Pancreas (tissue), 10 donors: ENCODE measurements around the gene CAB39L. TPM values are rescaled to one million over a fixed set of nuclear protein-coding genes. Genes with fewer than 3 reads are reported as not detected.

Experiments
- ATAC-seq, 4 donors: fragments of 200-7000 bp; cut with Tn5 transposase; one replicate each; pipeline versions ENCODE4 v1.8.0 to v1.9.1; 2020; ENCODE audit warnings: mild to moderate bottlenecking in 4 of 4, moderate library complexity in 4 of 4
- DNase-seq, 6 donors: peaks; one replicate each; pipeline ENCODE4 v3.0.0-alpha.2; 2020
- FAIRE-seq: peaks from 2 replicates; lab custom pipeline; 2012; peaks lifted over from hg19 to GRCh38; lab: Jason Lieb, UNC
- H3K27ac ChIP-seq, 4 donors: fragments of 200-600 bp; sonication (generic); 1 replicate in 3 of 4; 2 replicates in 1 of 4; pipeline versions ENCODE4 v1.5.0 to v1.8.0; 2020
- H3K27me3 ChIP-seq, 4 donors: fragments of 200-600 bp; one replicate each; pipeline ENCODE4 v1.8.0; 2021
- H3K36me3 ChIP-seq, 3 donors: fragments of 200-600 bp; sonication (generic) in 1 of 3; one replicate each; pipeline versions ENCODE4 v1.5.0 to v1.8.0; 2020 to 2021
- H3K4me1 ChIP-seq, 3 donors: fragments of 200-600 bp; one replicate each; pipeline ENCODE4 v1.8.0; 2021
- H3K4me3 ChIP-seq, 4 donors: fragments of 200-600 bp; sonication (generic) in 2 of 4; one replicate each; pipeline versions ENCODE4 v1.5.0 to v1.8.0; 2020 to 2021
- H3K9me3 ChIP-seq, 4 donors: fragments of 200-600 bp; one replicate each; pipeline ENCODE4 v1.8.0; 2021
- WGBS, 2 donors: extraction: QIAGEN DNeasy Blood & Tissue Kit; methylation state at CpG; one replicate each; pipeline ENCODE4 v1.1.7; 2013; 5-methylcytosine and 5-hydroxymethylcytosine counted together
- intact Hi-C, 3 donors: fragments of 100-400 bp; cut with DNase I; formaldehyde crosslinking; loops; one replicate each; pipeline versions ENCODE4 v1.11.1 to v1.14.2; 2022
- polyA plus RNA-seq, 2 donors: library from polyadenylated mRNA; stranded (reverse); fragments of 200-250 nt; gene quantifications; one replicate each; pipeline ENCODE4 v1.2.3, GENCODE V29; 2013
- total RNA-seq, 6 donors: library from RNA; stranded (reverse); fragmentation: NEBNext Ultra II Directional in 4 of 6; extraction: Animal tissue kit (Norgen Biotek cat#: 25700) in 4 of 6; gene quantifications; one replicate each; pipeline versions ENCODE4 v1.2.1 to v1.2.4, GENCODE V29; 2021 to 2023
- TF ChIP-seq, protein P1 (sequence below), 4 donors: fragments of 200-600 bp; sonication (generic) in 3 of 4; IDR thresholded peaks; one replicate each; pipeline versions ENCODE4 v1.5.0 to v1.8.0; 2021; ENCODE audit warnings: antibody characterized with exemption in 4 of 4
- donor health status: healthy with polysubstance abuse.
- donor health status: DM: no; HTN: no; CAD: no; lungs with moderate emphysema.
- donor health status: DM: no; HTN: no; CAD: no.
- donor health status: control.
- donor health status: control.
- donor health status: Bipolar disorder and iron deficiency.
- donor health status: DM: yes; HTN: yes; CAD: no.
- donor health status: DM: no; HTN: no; CAD: no.
- donor health status: DM: no; HTN: no; CAD: no.
- donor health status: DM: yes; HTN: yes; CAD: no.

The CAB39L gene
- total and polyA plus RNA-seq, 8 donors = 2.7 to 8.4 (median 5.0) TPM

- intact Hi-C loops = no loop called here
- ATAC-seq (no peak), FAIRE-seq (no peak), DNase-seq (no peak)
- H3K4me1 ChIP-seq = no peaks in the 10 kb centered on the region
- WGBS, 2 donors = 68 to 81% methylated on average over 7 of the region's 7 CpGs
- H3K36me3 ChIP-seq = no peaks in the 10 kb centered on the region
- H3K4me3 ChIP-seq = no peak overlapping the region
- no peak overlapping the region for H3K27ac ChIP-seq
- no peaks in the 10 kb centered on the region for H3K9me3 ChIP-seq
- H3K27me3 ChIP-seq = no peaks in the 10 kb centered on the region
- TF ChIP-seq, protein P1, sequence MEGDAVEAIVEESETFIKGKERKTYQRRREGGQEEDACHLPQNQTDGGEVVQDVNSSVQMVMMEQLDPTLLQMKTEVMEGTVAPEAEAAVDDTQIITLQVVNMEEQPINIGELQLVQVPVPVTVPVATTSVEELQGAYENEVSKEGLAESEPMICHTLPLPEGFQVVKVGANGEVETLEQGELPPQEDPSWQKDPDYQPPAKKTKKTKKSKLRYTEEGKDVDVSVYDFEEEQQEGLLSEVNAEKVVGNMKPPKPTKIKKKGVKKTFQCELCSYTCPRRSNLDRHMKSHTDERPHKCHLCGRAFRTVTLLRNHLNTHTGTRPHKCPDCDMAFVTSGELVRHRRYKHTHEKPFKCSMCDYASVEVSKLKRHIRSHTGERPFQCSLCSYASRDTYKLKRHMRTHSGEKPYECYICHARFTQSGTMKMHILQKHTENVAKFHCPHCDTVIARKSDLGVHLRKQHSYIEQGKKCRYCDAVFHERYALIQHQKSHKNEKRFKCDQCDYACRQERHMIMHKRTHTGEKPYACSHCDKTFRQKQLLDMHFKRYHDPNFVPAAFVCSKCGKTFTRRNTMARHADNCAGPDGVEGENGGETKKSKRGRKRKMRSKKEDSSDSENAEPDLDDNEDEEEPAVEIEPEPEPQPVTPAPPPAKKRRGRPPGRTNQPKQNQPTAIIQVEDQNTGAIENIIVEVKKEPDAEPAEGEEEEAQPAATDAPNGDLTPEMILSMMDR (IDR thresholded peaks at IDR 0.05) = no peak
These were observed 19.8 kb downstream of the CAB39L start for GRCh38 chr13:49424011-49424560.

GRCh38 chr13:49421391-49421790 lies 22.5 kb downstream of the CAB39L start:
- no peak for FAIRE-seq

GRCh38 chr13:49419276-49419675 lies 24.6 kb downstream of the CAB39L start:
- no peak overlapping the region for H3K4me3 ChIP-seq
- TF ChIP-seq, protein P1 (IDR thresholded peaks at IDR 0.05) = no peak
- 75 to 83% methylated on average over 3 of the region's 3 CpGs for WGBS, 2 donors
- DNase-seq (no peak), FAIRE-seq (no peak), ATAC-seq (no peak)
- H3K27me3 ChIP-seq = no peaks in the 10 kb centered on the region
- H3K36me3 ChIP-seq = no peaks in the 10 kb centered on the region
- no peaks in the 10 kb centered on the region for H3K9me3 ChIP-seq
- H3K27ac ChIP-seq = no peak overlapping the region
- intact Hi-C loops = no loop called here
- no peaks in the 10 kb centered on the region for H3K4me1 ChIP-seq

More at GRCh38 chr13:49421391-49421790, 22.5 kb downstream of the CAB39L start:
- Histone ChIP-seq H3K36me3 (no peaks in the 10 kb centered on the region), H3K27me3 (no peaks in the 10 kb centered on the region), H3K4me3 (no peak overlapping the region), H3K4me1 (no peaks in the 10 kb centered on the region), H3K27ac (no peak overlapping the region), H3K9me3 (no peaks in the 10 kb centered on the region)
- ATAC-seq (peak in 2 of 4 donors; percentile 63 to 74), DNase-seq (peak in 1 of 6 donors; percentile 33)
- TF ChIP-seq, protein P1 (IDR thresholded peaks at IDR 0.05) = no peak
- WGBS, 2 donors = 77 to 79% methylated on average over 3 of the region's 3 CpGs
- intact Hi-C loops = no loop called here

GRCh38 chr13:49418206-49418605 lies 25.7 kb downstream of the CAB39L start:
- Histone ChIP-seq H3K27me3 (no peaks in the 10 kb centered on the region), H3K27ac (no peak overlapping the region), H3K36me3 (no peaks in the 10 kb centered on the region), H3K4me3 (no peak overlapping the region), H3K9me3 (no peaks in the 10 kb centered on the region), H3K4me1 (no peaks in the 10 kb centered on the region)
- intact Hi-C loops = no loop called here
- FAIRE-seq (no peak), DNase-seq (no peak), ATAC-seq (no peak)
- TF ChIP-seq, protein P1 (IDR thresholded peaks at IDR 0.05) = no peak
- WGBS, 2 donors = 80 to 96% methylated on average over 1 of the region's 1 CpG

- WGBS, 2 donors = 85 to 93% methylated on average over 3 of the region's 3 CpGs
- Histone ChIP-seq H3K9me3 (no peaks in the 10 kb centered on the region), H3K27me3 (no peaks in the 10 kb centered on the region), H3K27ac (no peak overlapping the region), H3K4me1 (no peaks in the 10 kb centered on the region), H3K36me3 (no peaks in the 10 kb centered on the region), H3K4me3 (no peak overlapping the region)
- no peak for FAIRE-seq
- no peak for ATAC-seq
- intact Hi-C loops = no loop called here
- no peak for DNase-seq
- TF ChIP-seq, protein P1 (IDR thresholded peaks at IDR 0.05) = no peak
These were observed 26.7 kb downstream of the CAB39L start for GRCh38 chr13:49417161-49417560.
